Pulmonary artery endothelial cell (primary cell): ENCODE results near the gene PRRX1. TPM values are rescaled to one million over a fixed set of nuclear protein-coding genes. Genes with fewer than 3 reads are reported as not detected.

Source experiments
- DNase-seq: peaks from one replicate; pipeline ENCODE4 v3.0.0-alpha.2; 2011; ENCODE audit warnings: low read depth, low spot score
- total RNA-seq: library from RNA; depleted of rRNA; stranded (reverse); fragments of >200 nt; gene quantifications from 2 replicates; pipeline ENCODE4 v1.2.3, GENCODE V29; 2014

The PRRX1 gene
- total RNA-seq, 1 donor from 2014 or later = 1.3 TPM

DNA sequence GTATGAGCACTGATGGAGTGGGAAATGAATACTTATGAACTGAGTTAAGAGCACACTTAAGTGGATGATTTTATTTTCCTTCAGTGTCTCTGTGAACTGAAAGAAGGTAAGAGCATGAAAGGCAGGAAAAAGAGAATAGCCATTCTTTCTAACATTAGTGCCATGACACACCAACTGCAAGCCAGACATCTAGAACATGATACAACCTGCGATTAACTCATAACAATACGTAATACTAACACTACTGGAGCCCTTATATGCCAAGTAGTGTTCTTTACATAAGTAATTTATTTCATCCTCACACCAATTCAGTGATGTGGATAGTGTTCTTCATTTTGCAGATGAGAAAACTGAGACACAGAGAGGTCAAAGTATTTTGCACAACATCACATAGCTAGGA, 56.7 kb downstream of the PRRX1 start:
- no peak for DNase-seq

DNA sequence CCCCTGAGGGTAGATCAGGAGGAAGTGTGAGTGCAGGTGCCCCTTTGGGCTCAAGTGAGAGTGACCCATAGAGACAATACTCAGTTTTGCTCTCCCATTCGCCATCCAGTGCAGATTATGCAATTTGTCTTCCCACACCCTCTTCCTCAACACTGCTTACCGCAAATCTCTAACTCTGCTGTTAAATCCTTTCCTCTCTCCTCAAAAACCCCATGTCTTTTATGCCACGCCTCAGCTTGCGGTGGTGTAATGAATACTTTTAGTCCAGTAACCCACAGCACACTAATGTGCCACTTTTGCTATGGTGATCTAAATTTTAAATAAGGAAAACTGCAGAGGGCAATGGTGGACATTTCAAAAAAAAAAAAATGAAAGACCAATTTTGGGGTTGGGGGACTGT, 57.7 kb downstream of the PRRX1 start:
- DNase-seq = no peak

DNA sequence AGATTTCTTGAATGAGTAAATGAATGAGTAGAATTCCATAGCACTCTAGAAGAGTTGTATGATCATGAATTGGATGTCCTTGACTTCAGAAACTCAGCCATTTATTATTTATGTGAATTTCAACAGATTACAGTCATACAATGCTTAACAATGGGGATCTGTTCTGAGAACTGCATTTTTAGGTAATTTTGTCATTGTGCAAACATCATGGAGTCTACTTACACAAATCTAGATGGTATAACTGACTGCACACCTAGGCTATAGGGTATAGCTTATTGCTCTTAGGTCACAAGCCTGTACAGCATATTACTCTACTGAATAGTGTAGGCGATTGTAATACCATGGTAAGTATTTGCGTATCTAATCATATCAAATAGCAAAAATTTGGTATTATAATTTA, 59.6 kb downstream of the PRRX1 start:
- DNase-seq = no peak

DNA sequence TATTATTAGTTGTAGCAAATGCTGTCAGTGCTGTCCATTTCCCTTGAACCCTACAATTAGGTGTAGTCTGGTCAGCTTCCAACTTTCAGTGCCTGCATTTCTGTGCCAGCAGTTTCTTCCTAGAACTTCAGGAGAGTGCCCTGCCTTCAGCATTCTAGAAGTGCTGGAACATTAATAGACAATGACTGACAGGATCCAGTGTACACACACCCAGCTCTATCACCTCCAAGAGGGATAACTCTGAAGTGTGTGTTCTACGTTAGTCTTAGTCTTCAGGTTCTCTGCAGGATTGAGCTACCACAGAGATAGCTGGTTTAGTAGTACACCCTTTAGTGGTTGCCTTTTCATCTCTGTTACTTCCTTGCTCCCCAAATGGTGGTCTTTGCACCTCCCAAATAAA, 61.4 kb downstream of the PRRX1 start:
- DNase-seq = no peak

DNA sequence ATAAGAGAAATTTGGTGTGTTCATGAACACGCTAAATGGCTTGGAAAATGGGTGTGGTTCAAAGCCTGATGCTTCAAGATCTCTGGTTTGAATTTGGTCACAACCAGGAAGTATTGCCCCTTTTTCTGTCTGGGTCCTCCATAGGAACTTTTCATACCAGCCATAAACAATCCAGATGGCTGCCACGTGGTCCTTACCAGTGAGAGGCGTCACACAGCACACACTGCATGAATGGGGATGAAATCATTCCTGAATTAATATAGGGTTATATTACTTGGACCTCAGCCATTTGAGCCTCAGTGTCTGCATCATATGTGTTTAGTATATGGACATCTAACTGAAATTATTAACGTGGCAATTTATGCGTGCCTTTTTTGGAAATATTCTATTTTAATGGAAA, 64.0 kb downstream of the PRRX1 start:
- no peak for DNase-seq

DNA sequence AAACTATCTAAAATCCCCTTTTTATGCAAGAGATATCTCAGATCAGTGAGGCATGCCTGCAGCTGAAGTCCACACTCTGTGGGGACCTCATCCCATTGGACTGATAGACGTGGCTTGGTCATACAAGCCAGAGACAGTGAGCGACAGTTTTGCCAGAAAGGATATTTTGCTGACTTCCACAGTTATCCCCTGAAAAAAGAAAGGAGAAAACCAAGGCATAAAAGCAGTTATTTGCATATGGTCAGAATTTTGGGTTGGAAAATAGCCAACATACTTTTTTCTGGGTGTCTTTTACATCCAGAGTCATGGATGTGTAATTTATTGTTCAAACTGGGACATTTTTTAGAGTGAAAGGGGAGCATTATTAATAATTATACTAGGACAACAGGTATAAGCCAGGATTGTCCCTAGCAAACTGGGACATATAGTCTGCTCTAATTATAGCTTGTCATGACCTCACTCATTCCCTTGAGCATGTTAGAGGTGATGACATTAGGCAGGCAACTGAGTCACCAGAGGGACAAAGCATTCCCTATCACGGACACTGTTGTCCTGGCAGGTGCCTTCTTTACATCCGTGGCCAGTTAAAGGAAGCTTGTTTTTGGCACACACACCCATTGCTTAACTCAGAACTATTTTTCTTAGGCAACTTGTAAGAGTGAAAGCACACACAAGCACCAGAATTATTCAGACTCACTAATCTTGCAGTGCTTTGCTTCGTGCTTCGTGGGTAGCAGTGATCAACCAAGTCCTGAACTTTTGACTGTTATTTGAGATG, 65.5 kb downstream of the PRRX1 start:
- DNase-seq = no peak

DNA sequence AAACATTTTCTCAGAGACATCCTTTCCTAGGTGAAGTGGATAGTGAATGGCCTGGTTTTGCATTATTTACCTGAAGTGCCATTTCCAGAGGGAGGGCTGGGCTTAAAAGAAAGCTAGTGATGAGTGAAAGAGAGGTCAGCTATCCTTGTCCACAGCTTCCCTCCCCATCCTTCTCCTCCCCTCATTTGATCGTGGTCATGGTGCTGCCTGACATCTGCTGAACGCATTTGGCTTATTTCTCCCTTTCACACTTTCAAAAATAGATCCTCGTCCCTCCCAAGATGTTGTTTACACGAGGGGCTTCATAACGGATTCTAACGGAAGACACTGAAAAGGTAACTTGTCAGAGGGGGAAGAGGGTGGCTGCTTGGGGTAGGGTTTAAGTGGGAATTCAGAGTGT, 66.1 kb downstream of the PRRX1 start:
- no peak for DNase-seq

DNA sequence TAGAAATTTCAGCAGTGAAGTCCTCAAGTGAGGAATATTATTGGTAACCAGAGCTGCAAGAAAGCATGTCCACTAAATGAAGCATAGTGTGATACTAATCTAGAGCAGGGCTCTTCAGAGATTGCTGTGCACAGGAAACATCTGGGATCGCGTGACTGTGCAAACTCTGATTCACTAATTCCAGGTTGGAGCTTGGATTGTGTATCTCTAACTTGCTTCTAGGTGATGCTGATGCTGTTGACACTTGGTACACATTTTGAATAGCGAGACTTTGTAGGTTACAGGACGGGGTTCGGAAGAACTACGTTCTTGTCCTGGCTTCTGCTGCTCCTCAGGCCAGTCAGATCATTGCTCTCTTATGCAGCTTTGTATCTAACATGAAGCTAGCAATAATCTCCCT, 66.5 kb downstream of the PRRX1 start:
- peak; percentile 3 for DNase-seq

DNA sequence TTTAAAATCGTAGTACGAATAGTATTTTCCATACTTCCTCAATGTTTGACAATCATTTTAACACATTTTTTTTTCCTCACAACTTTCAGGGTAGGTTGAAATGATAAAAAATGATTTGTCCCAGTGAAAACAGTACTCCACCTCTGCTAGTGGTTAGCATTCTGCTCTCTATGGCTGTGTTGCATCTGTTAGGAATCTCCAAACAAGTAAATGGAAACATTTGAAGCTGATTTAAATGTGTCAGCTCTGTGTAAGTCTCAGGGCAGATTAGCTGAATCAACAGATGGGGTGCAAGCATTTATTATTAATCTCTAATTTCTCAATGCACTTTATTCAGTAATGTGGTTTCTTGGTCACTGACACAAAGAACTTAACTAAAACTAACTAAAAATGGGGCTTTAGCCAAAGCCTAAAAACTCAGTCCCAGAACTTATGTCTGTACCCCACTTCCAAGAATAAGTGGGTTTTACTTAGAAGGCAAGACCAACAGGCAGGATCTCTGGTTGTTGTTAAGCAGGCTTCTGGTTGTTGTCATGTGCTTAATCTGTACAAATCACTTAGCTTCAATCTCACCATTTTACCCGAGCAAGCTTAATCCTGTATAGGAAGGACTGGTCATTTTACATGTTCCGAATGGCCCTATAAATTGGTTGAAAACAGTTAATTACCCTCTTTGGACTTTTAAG, 67.8 kb downstream of the PRRX1 start:
- DNase-seq = no peak

DNA sequence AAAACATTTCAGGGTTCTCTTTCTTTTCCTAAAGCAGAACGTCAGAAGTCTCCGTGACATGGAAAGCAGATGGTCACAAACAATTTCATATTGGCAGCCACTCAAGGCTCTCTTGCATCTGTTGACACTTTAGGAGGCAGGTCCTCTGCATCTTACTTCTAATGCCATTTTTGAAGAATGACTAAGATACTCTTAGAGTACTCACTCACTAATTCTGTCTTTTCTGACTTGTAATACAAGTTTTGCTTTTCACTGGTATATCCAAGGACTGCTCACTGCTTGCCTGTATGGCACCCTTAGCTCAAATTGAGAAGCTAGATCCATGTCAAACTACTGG, 68.3 kb downstream of the PRRX1 start:
- DNase-seq = no peak

DNA sequence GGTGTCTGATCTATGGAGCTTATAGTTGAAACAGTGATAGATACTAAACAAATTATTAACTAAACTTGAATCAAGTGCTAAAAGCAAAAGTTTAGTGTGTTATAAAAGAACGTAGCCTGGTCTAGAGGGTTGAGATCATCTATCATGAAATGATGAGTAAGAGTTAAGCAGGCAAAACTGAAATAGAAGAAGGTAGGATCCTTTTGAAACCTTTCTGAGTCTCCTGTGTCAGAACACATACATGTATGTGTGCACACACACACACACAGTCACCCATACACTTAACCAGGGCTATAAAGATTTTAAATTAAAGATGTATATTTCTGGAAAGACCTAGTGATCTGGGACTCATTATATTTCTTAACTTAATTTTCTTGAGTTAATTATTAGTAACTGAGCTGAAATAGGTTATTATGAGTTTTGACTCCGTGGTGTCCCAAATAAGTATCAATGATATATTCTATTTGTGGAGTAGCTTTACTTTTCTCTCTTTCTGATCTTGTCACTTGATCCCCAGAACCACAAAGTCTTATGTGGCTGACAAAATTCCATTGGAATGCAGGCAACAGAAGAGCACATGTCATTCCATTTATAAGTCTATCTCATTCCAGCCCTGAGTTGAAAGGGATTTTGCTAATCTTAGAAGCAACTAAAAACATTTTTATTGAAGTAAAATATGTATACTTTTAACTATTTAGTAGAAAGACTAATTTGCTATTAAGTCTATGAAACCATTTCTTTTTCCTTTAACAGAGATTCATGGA, 70.7 kb downstream of the PRRX1 start:
- no peak for DNase-seq

DNA sequence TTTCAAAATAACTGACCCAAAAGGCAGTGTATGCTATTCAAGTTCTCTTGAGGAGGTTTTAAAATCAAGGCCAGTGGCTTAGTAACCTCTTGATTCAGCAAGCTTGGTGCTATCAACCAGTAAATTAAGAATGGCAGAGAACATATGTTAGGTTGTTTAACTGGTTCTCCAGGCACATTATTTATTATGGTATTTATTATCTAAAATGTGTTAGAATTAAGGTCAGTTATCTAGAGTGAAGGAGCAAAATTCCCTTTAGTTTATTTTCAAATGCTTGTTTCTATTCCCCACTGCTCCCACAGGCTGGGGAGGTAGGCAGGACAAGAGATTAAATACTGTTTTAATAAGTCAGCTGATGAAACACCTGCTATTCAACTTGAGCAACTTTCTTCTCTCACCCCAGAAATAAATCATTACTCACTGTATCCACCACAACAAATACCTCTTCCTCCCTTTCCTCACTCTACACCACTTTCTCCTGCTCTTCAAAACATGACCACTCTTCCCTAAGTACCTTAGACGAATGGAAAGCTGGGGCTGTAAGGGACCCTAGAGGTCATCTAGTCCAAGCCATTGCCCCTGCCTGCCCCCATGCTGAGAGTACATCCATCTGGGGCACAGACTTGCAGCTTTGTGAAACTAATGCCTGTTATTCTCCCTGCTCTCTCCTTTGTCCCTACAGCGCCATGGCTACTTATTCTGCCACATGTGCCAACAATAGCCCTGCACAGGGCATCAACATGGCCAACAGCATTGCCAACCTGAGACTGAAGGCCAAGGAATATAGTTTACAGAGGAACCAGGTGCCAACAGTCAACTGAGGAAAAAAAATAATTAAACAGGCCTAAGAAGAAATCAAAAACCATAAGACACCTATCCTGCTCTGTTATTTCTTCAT, 71.7 kb downstream of the PRRX1 start:
- no peak for DNase-seq

DNA sequence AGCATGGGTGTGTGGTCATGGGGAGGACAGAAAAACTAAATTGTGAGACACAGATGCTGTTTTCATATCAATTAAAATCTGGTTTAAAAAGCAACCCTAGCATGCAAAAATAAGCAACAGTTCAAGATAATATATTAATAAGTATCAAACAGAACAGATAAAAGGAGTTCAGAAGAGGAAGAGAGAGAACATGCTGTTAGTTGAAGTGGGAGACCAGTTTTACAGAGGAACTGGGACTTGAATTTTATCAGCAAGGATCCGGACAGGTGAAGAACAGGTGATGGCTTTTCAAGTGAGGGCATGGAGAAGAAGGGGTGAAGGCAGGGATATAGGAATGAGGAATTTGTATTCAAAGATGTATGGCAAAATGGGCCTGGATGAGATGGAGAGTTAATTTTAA, 75.9 kb downstream of the PRRX1 start:
- DNase-seq = no peak

DNA sequence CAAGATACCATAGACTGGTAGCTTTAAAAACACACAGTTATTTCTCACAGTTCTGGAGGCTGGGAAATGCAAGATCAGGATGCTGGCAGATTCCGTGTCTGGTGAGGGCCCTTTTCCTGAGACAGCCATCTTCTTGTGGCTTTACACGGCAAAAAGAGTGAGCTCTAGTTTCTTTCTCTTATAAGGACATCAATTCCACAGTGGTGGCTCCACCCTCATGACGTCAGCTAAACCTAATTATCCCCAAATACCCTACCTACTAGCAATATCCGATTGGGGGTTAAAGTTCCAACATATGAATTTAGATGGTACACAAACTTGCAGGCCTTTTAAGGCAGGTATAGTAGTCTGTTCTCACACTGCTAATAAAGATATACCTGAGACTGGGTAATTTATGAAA, 77.7 kb downstream of the PRRX1 start:
- no peak for DNase-seq

DNA sequence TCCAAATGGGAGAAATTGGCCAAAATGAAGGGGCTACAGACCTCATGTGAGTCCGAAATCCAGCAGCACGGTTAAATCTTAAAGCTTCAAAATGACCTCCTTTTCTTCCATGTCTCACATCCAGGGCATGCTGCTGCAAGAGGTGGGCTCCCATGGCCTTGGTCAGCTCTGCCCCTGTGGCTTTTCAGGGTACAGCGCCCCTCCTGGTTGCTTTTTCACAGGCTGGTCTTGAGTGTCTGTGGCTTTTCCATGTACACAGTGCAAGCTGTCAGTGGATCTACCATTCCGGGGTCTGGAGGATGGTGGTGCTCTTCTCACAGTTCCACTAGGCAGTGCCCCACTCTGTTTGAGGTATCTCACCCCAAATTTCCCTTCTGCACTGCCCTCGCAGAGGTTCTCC, 78.7 kb downstream of the PRRX1 start:
- no peak for DNase-seq

DNA sequence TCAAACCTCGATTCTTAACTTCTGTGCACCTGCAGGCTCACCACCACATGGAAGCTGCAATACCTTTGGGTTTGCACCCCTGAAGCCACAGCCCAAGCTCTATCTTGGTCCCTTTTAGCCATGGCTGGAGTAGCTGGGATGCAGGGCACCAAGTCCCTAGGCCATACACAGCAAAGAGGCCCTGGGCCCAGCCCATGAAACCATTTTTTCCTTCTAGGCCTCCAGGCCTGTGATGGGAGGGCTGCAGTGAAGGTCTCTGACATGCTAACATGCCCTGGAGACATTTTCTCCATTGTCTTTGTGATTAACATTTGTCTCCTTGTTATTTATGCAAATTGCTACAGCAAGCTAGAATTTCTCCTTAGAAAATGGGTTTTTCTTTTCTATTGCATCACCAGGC, 79.2 kb downstream of the PRRX1 start:
- DNase-seq = no peak

DNA sequence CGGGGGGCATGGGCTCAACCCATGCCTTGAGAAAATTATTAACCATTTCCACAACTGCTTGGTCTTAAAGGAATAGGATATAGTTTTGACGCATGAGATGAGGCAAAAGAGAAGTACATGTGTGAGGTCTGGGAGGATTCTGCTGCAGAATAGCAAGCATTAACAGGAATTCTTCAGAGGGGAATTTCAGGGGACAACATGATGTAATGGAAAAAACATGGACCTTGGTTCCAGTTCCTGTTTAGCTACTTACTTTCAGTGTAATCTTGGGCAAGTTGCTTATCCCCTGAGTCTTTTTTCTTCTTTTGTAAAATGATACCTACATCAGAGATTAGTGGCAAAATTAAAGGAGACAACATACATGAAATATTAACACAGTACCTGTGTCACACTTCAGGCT, 85.6 kb downstream of the PRRX1 start:
- no peak for DNase-seq

DNA sequence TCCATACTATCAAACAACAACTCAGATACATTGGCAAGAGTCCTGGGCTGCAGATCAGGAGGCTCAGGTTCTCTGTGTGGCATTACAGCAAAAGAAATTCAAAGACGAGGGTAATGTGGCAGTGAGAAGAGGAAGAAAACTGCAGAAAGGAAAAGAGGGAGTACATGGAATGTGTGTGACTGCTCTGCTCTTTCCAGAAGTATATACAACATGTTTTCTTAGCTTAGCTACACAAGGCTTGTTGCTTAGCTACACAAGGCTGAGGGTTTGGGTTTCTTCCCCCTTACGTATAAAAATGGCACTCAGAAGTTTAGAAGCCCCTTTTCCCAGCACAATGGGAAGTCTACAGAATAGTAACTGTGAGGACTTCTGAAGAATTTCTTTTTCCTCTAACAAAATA, 86.0 kb downstream of the PRRX1 start:
- DNase-seq = no peak

DNA sequence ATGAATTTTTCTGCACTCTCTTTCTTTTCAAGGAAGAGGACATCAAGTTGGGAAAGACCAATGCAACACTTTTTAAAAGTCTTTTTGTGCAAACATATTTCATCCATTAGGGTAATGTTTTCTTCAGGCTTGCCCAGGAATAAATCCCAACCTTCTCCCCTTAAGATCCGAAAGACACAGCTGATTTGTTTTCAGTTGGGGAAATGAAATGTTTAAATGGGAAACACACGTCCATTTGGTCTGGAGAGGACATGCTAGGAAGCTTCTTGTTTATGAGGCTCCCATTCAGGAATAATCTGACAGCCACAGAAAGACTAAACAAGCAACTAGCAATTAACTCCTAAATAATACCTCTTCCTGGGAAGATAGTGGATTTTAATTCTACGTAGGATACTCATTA, 91.9 kb downstream of the PRRX1 start:
- no peak for DNase-seq

DNA sequence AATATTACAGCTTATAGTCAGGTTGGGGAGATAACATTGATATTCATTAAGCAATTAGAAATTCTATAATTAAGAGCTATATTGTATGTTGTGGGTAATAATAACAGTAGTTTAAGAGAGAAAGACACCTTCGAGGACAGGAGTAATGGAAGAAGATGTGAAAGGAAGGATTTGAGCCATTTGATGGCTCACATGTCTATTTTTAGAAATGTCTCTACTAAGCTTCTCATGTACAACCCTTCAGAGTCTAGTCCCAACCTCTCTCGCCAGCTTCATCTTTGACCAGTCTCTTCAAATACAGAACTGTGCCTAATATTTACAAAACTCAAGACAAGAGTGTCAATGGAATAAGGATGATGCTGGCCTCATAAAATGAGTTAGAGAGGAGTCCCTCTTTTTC, 95.1 kb downstream of the PRRX1 start:
- DNase-seq = no peak

DNA sequence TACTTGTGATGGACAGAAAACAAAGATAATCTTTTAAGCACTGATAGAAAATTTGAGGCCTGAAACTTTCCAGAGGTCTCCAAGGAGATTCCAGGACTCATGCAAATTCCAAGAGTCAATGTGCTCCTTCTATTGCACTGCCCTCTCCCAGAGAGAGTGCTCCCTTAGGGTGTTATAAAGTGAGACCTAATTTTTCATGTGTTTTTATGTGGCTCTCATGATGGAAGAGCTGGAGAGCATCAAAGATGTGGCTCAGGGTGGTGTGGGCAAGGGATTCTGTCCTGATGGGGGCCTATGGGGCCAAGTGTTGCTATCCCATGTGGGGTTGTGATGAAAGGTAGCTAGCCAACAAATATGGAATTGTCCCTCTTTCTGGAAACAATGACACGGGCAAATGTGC, 101.3 kb downstream of the PRRX1 start:
- no peak for DNase-seq
